Right lobe of liver (tissue), 4 donors: ENCODE data around the gene AMT.

ENCODE experiments used
- POLR2A ChIP-seq: fragments of 450-650 bp; IDR thresholded peaks from one replicate; pipeline ENCODE4 v1.6.1; 2017; ENCODE audit warnings: antibody characterized with exemption, mild to moderate bottlenecking
- TF ChIP-seq, protein P1 (sequence below), 4 donors: fragments of 200-600 bp in 3 of 4; fragments of 450-650 bp in 1 of 4; IDR thresholded peaks; one replicate each; pipeline versions ENCODE4 v1.5.1 to v1.8.0; 2016 to 2022; ENCODE audit warnings: antibody characterized with exemption in 4 of 4, mild to moderate bottlenecking in 2 of 4
- donor health status: DM: no; HTN: no; CAD: no.
- donor health status: DM: no; HTN: no; CAD: no.
- donor health status: DM: no; HTN: yes; CAD: no.

- no peak for TF ChIP-seq POLR2A
- TF ChIP-seq, protein P1, sequence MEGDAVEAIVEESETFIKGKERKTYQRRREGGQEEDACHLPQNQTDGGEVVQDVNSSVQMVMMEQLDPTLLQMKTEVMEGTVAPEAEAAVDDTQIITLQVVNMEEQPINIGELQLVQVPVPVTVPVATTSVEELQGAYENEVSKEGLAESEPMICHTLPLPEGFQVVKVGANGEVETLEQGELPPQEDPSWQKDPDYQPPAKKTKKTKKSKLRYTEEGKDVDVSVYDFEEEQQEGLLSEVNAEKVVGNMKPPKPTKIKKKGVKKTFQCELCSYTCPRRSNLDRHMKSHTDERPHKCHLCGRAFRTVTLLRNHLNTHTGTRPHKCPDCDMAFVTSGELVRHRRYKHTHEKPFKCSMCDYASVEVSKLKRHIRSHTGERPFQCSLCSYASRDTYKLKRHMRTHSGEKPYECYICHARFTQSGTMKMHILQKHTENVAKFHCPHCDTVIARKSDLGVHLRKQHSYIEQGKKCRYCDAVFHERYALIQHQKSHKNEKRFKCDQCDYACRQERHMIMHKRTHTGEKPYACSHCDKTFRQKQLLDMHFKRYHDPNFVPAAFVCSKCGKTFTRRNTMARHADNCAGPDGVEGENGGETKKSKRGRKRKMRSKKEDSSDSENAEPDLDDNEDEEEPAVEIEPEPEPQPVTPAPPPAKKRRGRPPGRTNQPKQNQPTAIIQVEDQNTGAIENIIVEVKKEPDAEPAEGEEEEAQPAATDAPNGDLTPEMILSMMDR (IDR thresholded peaks at IDR 0.05) = no peak
These were observed 34.6 kb downstream of the AMT start for GRCh38 chr3:49387721-49388120.
